Lower lobe of right lung (tissue), 2 donors: Measurements from ENCODE around the gene SZRD1. TPM values are rescaled to one million over a fixed set of nuclear protein-coding genes. Genes with fewer than 3 reads are reported as not detected.

ENCODE experiments used
- ATAC-seq, 2 donors: fragments of 200-7000 bp; cut with Tn5 transposase; one replicate each; pipeline ENCODE4 v1.9.1; 2020 to 2022; ENCODE audit warnings: mild to moderate bottlenecking in 2 of 2, moderate library complexity in 2 of 2
- DNase-seq: peaks from one replicate; pipeline ENCODE4 v3.0.0-alpha.2; 2020
- H3K27ac ChIP-seq: fragments of 200-600 bp; one replicate; pipeline ENCODE4 v1.8.0; 2022
- H3K27me3 ChIP-seq: fragments of 200-600 bp; one replicate; pipeline ENCODE4 v1.8.0; 2022; ENCODE audit warnings: low read depth
- H3K36me3 ChIP-seq: fragments of 200-600 bp; one replicate; pipeline ENCODE4 v1.8.0; 2022; ENCODE audit warnings: mild to moderate bottlenecking
- H3K4me1 ChIP-seq: fragments of 200-600 bp; one replicate; pipeline ENCODE4 v1.8.0; 2022
- H3K4me3 ChIP-seq: fragments of 200-600 bp; one replicate; pipeline ENCODE4 v1.8.0; 2022; ENCODE audit warnings: mild to moderate bottlenecking
- H3K9me3 ChIP-seq: fragments of 200-600 bp; one replicate; pipeline ENCODE4 v1.8.0; 2022
- CTCF ChIP-seq: fragments of 200-600 bp; IDR thresholded peaks from one replicate; pipeline ENCODE4 v1.8.0; 2022; ENCODE audit warnings: antibody characterized with exemption, mild to moderate bottlenecking
- intact Hi-C: fragments of 100-400 bp; cut with DNase I; formaldehyde crosslinking; loops from one replicate; pipeline ENCODE4 v1.11.0; 2022
- total RNA-seq: library from RNA; stranded (reverse); fragmentation: NEBNext Ultra II Directional; extraction: Animal tissue kit (Norgen Biotek cat#: 25700); gene quantifications from one replicate; pipeline ENCODE4 v1.2.1, GENCODE V29; 2021
- donor health status: DM: no; HTN: yes; CAD: no; lungs with severe emphysema.

SZRD1 gene
- total RNA-seq, 1 donor from 2014 or later, result 111 TPM

- H3K27me3 ChIP-seq, result no peaks in the 10 kb centered on the region
- intact Hi-C loops, result no loop called here
- ATAC-seq, result no peak
- H3K36me3 ChIP-seq, result no peaks in the 10 kb centered on the region
- DNase-seq, result no peak
- no peak for TF ChIP-seq CTCF
- H3K27ac ChIP-seq, result peak overlapping the region; percentile 92
- H3K4me3 ChIP-seq, result peak overlapping the region; percentile 96
- peaks cover 57% of the 10 kb centered on the region for H3K4me1 ChIP-seq
- H3K9me3 ChIP-seq, result no peaks in the 10 kb centered on the region
Observed at GRCh38 chr1:16367968-16368890, 1.2 kb downstream of the SZRD1 start.

- H3K27ac ChIP-seq, result no peak overlapping the region
- ATAC-seq (no peak), DNase-seq (no peak)
- peaks cover 66% of the 10 kb centered on the region for H3K4me1 ChIP-seq
- no peak for TF ChIP-seq CTCF
- no peaks in the 10 kb centered on the region for H3K36me3 ChIP-seq
- no peak overlapping the region for H3K4me3 ChIP-seq
- H3K27me3 ChIP-seq, result no peaks in the 10 kb centered on the region
- no peaks in the 10 kb centered on the region for H3K9me3 ChIP-seq
- intact Hi-C loops, result no loop called here
Observed at GRCh38 chr1:16369821-16370220, 2.8 kb downstream of the SZRD1 start.

DNA sequence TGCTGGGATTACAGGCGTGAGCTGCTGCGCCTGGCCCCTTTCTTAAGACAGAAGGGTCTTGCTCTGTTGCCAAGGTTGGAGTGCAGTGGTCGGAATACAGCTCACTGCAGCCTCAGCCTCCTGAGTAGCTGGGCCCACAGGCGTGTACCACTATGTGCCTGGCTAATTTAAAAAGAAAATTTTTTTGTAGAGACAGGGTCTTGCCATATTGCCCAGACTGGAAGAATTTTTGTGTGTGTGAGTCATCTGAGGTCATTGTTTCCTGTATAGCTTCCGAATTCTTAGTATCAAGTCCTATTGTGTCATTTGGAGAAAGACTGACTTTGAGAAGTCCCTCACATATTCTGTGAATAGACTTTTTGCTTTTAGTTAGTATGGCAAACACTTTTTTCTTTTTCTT is 4.7 kb downstream of the SZRD1 start:
- Histone ChIP-seq H3K36me3 (no peaks in the 10 kb centered on the region), H3K4me1 (peaks cover 79% of the 10 kb centered on the region), H3K27me3 (no peaks in the 10 kb centered on the region), H3K27ac (no peak overlapping the region), H3K4me3 (no peak overlapping the region), H3K9me3 (no peaks in the 10 kb centered on the region)
- intact Hi-C loops, result no loop called here
- DNase-seq (no peak), ATAC-seq (no peak)
- no peak for TF ChIP-seq CTCF

- DNase-seq (no peak), ATAC-seq (no peak)
- Histone ChIP-seq H3K9me3 (no peaks in the 10 kb centered on the region), H3K4me1 (peaks cover 89% of the 10 kb centered on the region), H3K27me3 (no peaks in the 10 kb centered on the region), H3K4me3 (no peak overlapping the region), H3K27ac (no peak overlapping the region), H3K36me3 (no peaks in the 10 kb centered on the region)
- intact Hi-C loops, result no loop called here
- no peak for TF ChIP-seq CTCF
Observed at GRCh38 chr1:16372535-16373285, 5.7 kb downstream of the SZRD1 start.

DNA sequence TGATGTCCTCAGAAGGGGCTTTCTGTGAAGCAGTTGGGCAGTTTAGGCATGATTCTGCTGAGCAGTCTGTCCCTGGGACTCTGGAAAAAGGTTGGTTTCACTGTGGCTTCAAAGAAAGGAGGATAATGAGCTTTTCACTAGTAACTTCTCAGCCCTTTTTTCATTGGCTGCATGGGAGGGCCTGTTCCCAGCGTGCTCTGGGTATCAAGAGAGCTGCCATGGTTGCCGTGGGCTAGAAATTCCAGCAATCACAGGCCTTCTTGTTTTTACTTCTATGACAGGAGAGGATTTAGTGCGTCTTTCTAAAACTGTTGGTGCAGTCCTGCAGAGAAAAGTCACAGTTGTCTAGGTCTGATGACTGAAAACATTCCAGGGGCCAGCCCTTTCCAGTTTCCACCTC is 7.2 kb downstream of the SZRD1 start:
- no peaks in the 10 kb centered on the region for H3K9me3 ChIP-seq
- H3K36me3 ChIP-seq, result no peaks in the 10 kb centered on the region
- peaks cover 81% of the 10 kb centered on the region for H3K4me1 ChIP-seq
- no peak for DNase-seq
- H3K4me3 ChIP-seq, result no peak overlapping the region
- no peak overlapping the region for H3K27ac ChIP-seq
- intact Hi-C loops, result no loop called here
- no peaks in the 10 kb centered on the region for H3K27me3 ChIP-seq
- no peak for ATAC-seq
- TF ChIP-seq CTCF, result no peak
